ENCODE measurements around the gene EEA1. TPM values are rescaled to one million over a fixed set of nuclear protein-coding genes. Genes with fewer than 3 reads are reported as not detected.

EEA1 gene
- total and polyA plus RNA-seq, 2 experiments from 2014 or later = 19.1 to 20.7 TPM

GRCh38 chr12:92732716-92733115, 196.4 kb downstream of the EEA1 start:
- no peak for DNase-seq (ENCODE audit: low spot score)
- Histone ChIP-seq H3K79me2 (no peaks in the 10 kb centered on the region), H3K4me3 (no peak overlapping the region), H3K9me2 (replicated peaks; ENCODE audit: insufficient read depth) (no peaks in the 10 kb centered on the region), H2AFZ (no peak overlapping the region), H3K4me1 (ENCODE audit: insufficient read depth) (no peaks in the 10 kb centered on the region), H4K20me1 (ENCODE audit: insufficient read depth, poor library complexity, severe bottlenecking) (no peaks in the 10 kb centered on the region), H3K27me3 (no peaks in the 10 kb centered on the region), H3K36me3 (replicated peaks; ENCODE audit: insufficient read depth, low read depth) (no peaks in the 10 kb centered on the region), H3K4me2 (no peak overlapping the region), H3K9me3 (ENCODE audit: low read depth) (no peaks in the 10 kb centered on the region), H3K27ac (no peak overlapping the region)
- TF ChIP-seq EZH2phosphoT487 (IDR thresholded peaks at IDR 0.05; ENCODE audit: low read depth, severe bottlenecking, unreplicated experiment) (no peak), EZH2 (IDR thresholded peaks at IDR 0.05; ENCODE audit: borderline replicate concordance) (no peak), CTCF (IDR thresholded peaks at IDR 0.05; ENCODE audit: poor library complexity) (no peak)
- WGBS (ENCODE audit: low lambda C conversion rate, missing lambda C conversion rate) = 87% methylated on average over 6 of the region's 6 CpGs

GRCh38 chr12:92732216-92732615, 196.9 kb downstream of the EEA1 start:
- H4K20me1 ChIP-seq (ENCODE audit: insufficient read depth, poor library complexity, severe bottlenecking) = no peaks in the 10 kb centered on the region
- H3K27ac ChIP-seq = no peak overlapping the region
- H3K4me2 ChIP-seq = no peak overlapping the region
- no peak overlapping the region for H2AFZ ChIP-seq
- no peaks in the 10 kb centered on the region for H3K9me2 ChIP-seq (replicated peaks; ENCODE audit: insufficient read depth)
- H3K79me2 ChIP-seq = no peaks in the 10 kb centered on the region
- H3K27me3 ChIP-seq = no peaks in the 10 kb centered on the region
- no peak for TF ChIP-seq EZH2phosphoT487 (IDR thresholded peaks at IDR 0.05; ENCODE audit: low read depth, severe bottlenecking, unreplicated experiment)
- no peak for TF ChIP-seq EZH2 (IDR thresholded peaks at IDR 0.05; ENCODE audit: borderline replicate concordance)
- no peak for TF ChIP-seq CTCF (IDR thresholded peaks at IDR 0.05; ENCODE audit: poor library complexity)
- H3K4me3 ChIP-seq = no peak overlapping the region
- DNase-seq (ENCODE audit: low spot score) = no peak
- no peaks in the 10 kb centered on the region for H3K4me1 ChIP-seq (ENCODE audit: insufficient read depth)
- 90% methylated on average over 5 of the region's 5 CpGs for WGBS (ENCODE audit: low lambda C conversion rate, missing lambda C conversion rate)
- no peaks in the 10 kb centered on the region for H3K36me3 ChIP-seq (replicated peaks; ENCODE audit: insufficient read depth, low read depth)
- no peaks in the 10 kb centered on the region for H3K9me3 ChIP-seq (ENCODE audit: low read depth)

GRCh38 chr12:92730758-92731157, 198.3 kb downstream of the EEA1 start:
- Histone ChIP-seq H3K36me3 (replicated peaks; ENCODE audit: insufficient read depth, low read depth) (no peaks in the 10 kb centered on the region), H3K4me2 (no peak overlapping the region), H3K79me2 (no peaks in the 10 kb centered on the region), H3K9me2 (replicated peaks; ENCODE audit: insufficient read depth) (no peaks in the 10 kb centered on the region), H4K20me1 (ENCODE audit: insufficient read depth, poor library complexity, severe bottlenecking) (no peaks in the 10 kb centered on the region), H3K4me3 (no peak overlapping the region), H3K9me3 (ENCODE audit: low read depth) (no peaks in the 10 kb centered on the region), H2AFZ (no peak overlapping the region), H3K4me1 (ENCODE audit: insufficient read depth) (no peaks in the 10 kb centered on the region), H3K27ac (no peak overlapping the region), H3K27me3 (no peaks in the 10 kb centered on the region)
- DNase-seq (ENCODE audit: low spot score) = no peak
- no peak for TF ChIP-seq EZH2 (IDR thresholded peaks at IDR 0.05; ENCODE audit: borderline replicate concordance)
- no peak for TF ChIP-seq CTCF (IDR thresholded peaks at IDR 0.05; ENCODE audit: poor library complexity)
- no peak for TF ChIP-seq EZH2phosphoT487 (IDR thresholded peaks at IDR 0.05; ENCODE audit: low read depth, severe bottlenecking, unreplicated experiment)
- 89% methylated on average over 5 of the region's 5 CpGs for WGBS (ENCODE audit: low lambda C conversion rate, missing lambda C conversion rate)

All from hepatocyte (in vitro differentiated cells).